ENCODE measurements around the gene ARAF. TPM values are rescaled to one million over a fixed set of nuclear protein-coding genes. Genes with fewer than 3 reads are reported as not detected.
A peak's percentile ranks its signal among the peaks of the same experiment; 100 is the strongest.

The ARAF gene
- total and polyA plus RNA-seq, 2 donors (not counting 1 experiment from before 2014, with no cell fraction given), result 14.4 to 40.9 TPM

DNA sequence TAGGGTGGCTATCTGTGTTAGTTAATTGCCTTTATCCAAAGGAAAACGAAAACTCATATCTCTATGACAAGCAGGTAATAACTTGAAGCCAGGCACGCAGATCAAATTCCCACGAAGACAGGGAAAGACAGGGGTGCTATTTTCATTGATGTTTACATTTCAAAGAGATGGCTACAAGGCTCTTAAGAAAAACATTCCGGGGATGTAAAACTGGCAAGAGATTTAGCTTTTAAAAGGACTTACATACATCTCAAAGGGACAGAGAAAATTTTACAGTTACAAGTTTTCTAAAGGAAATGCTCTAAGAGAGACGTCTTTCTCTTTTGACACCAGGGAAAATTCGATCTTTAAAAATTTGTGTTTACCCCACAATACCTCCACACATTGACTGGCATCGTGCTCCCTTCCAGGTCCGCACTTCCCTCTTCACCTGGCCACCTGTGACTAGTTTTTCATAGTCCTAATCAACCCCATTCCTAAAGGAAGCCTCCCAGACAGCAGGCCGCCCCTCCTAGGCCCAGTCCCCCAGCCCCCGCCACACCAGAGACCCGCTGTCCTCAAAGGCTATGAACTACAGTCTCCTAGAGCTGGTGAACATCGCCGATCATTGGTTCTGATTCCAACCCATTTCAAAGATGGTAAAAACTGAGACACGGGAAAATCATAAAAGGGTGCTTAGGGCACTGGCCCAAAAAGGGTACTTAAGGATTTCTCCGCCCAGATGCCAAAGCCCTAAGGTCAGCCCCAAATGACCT is 649 bp upstream of the ARAF start:
- Histone ChIP-seq H3K9me3 (ENCODE audit: control insufficient read depth, insufficient read depth, low read depth, low read length) (no peaks in the 10 kb centered on the region), H3K4me3 (replicated peaks in 1 of 4; ENCODE audit: control extremely low read depth in 1 of 4, insufficient read depth in 1 of 4, low read depth in 3 of 4, low read length in 4 of 4) (peak overlapping the region; percentile 5 to 71 (median 50)), H3K27me3 (ENCODE audit: control insufficient read depth, insufficient read depth, low read length) (no peaks in the 10 kb centered on the region), H3K9ac (ENCODE audit: insufficient read depth, low read length) (peak overlapping the region; percentile 50), H3K79me2 (ENCODE audit: control insufficient read depth, insufficient read depth, low read length) (peaks cover 15% of the 10 kb centered on the region), H3K4me1 (ENCODE audit: control insufficient read depth, extremely low read depth, insufficient read depth, low read length) (no peaks in the 10 kb centered on the region), H3K27ac (ENCODE audit: insufficient read depth, low read length) (peak overlapping the region; percentile 95), H4K20me1 (ENCODE audit: control insufficient read depth, extremely low read depth, insufficient read depth, low read length) (no peaks in the 10 kb centered on the region), H2AFZ (ENCODE audit: low read length) (peak overlapping the region; percentile 33), H3K36me3 (ENCODE audit: control insufficient read depth, insufficient read depth, low read length) (peaks cover 2% of the 10 kb centered on the region), H3K4me2 (ENCODE audit: extremely low read depth, insufficient read depth, low read length) (peak overlapping the region; percentile 59)
- TF ChIP-seq, protein P1, sequence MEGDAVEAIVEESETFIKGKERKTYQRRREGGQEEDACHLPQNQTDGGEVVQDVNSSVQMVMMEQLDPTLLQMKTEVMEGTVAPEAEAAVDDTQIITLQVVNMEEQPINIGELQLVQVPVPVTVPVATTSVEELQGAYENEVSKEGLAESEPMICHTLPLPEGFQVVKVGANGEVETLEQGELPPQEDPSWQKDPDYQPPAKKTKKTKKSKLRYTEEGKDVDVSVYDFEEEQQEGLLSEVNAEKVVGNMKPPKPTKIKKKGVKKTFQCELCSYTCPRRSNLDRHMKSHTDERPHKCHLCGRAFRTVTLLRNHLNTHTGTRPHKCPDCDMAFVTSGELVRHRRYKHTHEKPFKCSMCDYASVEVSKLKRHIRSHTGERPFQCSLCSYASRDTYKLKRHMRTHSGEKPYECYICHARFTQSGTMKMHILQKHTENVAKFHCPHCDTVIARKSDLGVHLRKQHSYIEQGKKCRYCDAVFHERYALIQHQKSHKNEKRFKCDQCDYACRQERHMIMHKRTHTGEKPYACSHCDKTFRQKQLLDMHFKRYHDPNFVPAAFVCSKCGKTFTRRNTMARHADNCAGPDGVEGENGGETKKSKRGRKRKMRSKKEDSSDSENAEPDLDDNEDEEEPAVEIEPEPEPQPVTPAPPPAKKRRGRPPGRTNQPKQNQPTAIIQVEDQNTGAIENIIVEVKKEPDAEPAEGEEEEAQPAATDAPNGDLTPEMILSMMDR (conservative IDR thresholded peaks at IDR 0.05 in 1 of 2, IDR thresholded peaks at IDR 0.05 in 1 of 2; ENCODE audit: low read depth in 1 of 2, low read length in 2 of 2), result no peak
- TF ChIP-seq EZH2 (IDR thresholded peaks at IDR 0.05; ENCODE audit: low read length, missing control alignments), result no peak
- no peak for DNase-seq (ENCODE audit: low read depth in 2 of 2)

DNA sequence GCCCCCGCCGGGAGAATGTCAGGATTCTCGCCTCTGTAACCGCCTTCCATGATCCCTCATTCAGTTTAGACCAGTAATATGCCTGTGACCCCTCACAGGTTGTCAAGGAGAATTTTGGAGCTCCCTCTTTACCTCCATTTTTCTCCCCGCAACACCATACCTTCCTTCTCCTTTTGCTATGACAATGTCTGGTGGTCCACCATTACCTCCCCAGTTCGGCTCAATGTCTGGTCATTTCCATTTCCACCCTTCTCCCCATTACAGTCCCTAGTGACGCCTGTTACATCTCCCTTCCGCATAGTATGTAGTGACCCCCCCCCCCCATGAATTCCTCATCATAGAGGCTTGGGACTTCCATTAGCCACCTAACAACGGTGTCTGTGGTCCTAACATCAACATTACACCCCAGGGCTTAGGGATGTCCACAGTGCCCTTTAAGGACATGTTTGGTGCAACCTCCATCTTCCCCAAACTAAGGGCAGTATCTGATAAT is 700 bp downstream of the ARAF start:
- Histone ChIP-seq H3K9ac (ENCODE audit: insufficient read depth, low read length) (peak overlapping the region; percentile 91), H3K27ac (ENCODE audit: insufficient read depth, low read length) (peak overlapping the region; percentile 95), H3K4me2 (ENCODE audit: extremely low read depth, insufficient read depth, low read length) (peak overlapping the region; percentile 44), H3K4me3 (replicated peaks in 1 of 4; ENCODE audit: control extremely low read depth in 1 of 4, insufficient read depth in 1 of 4, low read depth in 3 of 4, low read length in 4 of 4) (peak overlapping the region; percentile 50 to 71 (median 68)), H3K4me1 (ENCODE audit: control insufficient read depth, extremely low read depth, insufficient read depth, low read length) (no peaks in the 10 kb centered on the region), H4K20me1 (ENCODE audit: control insufficient read depth, extremely low read depth, insufficient read depth, low read length) (no peaks in the 10 kb centered on the region), H3K9me3 (ENCODE audit: control insufficient read depth, insufficient read depth, low read depth, low read length) (no peaks in the 10 kb centered on the region), H3K36me3 (ENCODE audit: control insufficient read depth, insufficient read depth, low read length) (peaks cover 3% of the 10 kb centered on the region), H3K27me3 (ENCODE audit: control insufficient read depth, insufficient read depth, low read length) (no peaks in the 10 kb centered on the region), H2AFZ (ENCODE audit: low read length) (no peak overlapping the region), H3K79me2 (ENCODE audit: control insufficient read depth, insufficient read depth, low read length) (peaks cover 15% of the 10 kb centered on the region)
- TF ChIP-seq, protein P1 (conservative IDR thresholded peaks at IDR 0.05 in 1 of 2, IDR thresholded peaks at IDR 0.05 in 1 of 2; ENCODE audit: low read depth in 1 of 2, low read length in 2 of 2), result no peak
- TF ChIP-seq EZH2 (IDR thresholded peaks at IDR 0.05; ENCODE audit: low read length, missing control alignments), result no peak
- DNase-seq (ENCODE audit: low read depth in 2 of 2), result no peak

DNA sequence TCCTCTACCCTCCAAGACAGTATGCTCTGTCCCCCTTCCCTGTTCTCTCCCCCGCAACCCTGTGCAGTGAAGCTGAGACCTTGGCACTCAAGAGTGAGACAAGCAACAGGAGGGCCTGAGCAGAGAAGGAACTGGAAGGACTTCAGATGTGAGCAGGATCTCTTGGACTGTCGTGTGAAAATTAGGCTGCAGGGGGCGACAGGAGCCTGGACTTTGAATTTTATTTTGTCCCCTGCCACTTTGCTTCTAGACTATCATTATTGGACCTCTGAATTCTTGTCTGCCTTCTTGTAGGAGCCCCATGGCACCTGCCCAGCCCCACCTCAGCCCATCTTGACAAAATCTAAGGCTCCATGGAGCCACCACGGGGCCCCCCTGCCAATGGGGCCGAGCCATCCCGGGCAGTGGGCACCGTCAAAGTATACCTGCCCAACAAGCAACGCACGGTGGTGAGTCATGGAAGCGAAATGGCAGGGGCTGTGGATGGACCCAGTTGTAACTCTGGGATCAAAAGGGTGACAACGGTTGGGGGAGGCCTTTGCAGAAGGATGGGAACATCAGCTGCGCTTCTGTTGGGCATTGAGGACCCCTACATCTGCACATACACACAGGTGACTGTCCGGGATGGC is 1.7 kb downstream of the ARAF start:
- Histone ChIP-seq H3K4me3 (replicated peaks in 1 of 4; ENCODE audit: control extremely low read depth in 1 of 4, insufficient read depth in 1 of 4, low read depth in 3 of 4, low read length in 4 of 4) (no peak overlapping the region), H3K27me3 (ENCODE audit: control insufficient read depth, insufficient read depth, low read length) (no peaks in the 10 kb centered on the region), H3K36me3 (ENCODE audit: control insufficient read depth, insufficient read depth, low read length) (peaks cover 3% of the 10 kb centered on the region), H3K9ac (ENCODE audit: insufficient read depth, low read length) (no peak overlapping the region), H3K4me2 (ENCODE audit: extremely low read depth, insufficient read depth, low read length) (peak overlapping the region; percentile 23), H3K79me2 (ENCODE audit: control insufficient read depth, insufficient read depth, low read length) (peaks cover 15% of the 10 kb centered on the region), H3K4me1 (ENCODE audit: control insufficient read depth, extremely low read depth, insufficient read depth, low read length) (no peaks in the 10 kb centered on the region), H4K20me1 (ENCODE audit: control insufficient read depth, extremely low read depth, insufficient read depth, low read length) (no peaks in the 10 kb centered on the region), H3K9me3 (ENCODE audit: control insufficient read depth, insufficient read depth, low read depth, low read length) (no peaks in the 10 kb centered on the region), H3K27ac (ENCODE audit: insufficient read depth, low read length) (no peak overlapping the region), H2AFZ (ENCODE audit: low read length) (no peak overlapping the region)
- DNase-seq (ENCODE audit: low read depth in 2 of 2), result no peak
- no peak for TF ChIP-seq EZH2 (IDR thresholded peaks at IDR 0.05; ENCODE audit: low read length, missing control alignments)
- TF ChIP-seq, protein P1 (conservative IDR thresholded peaks at IDR 0.05 in 1 of 2, IDR thresholded peaks at IDR 0.05 in 1 of 2; ENCODE audit: low read depth in 1 of 2, low read length in 2 of 2), result peak; percentile 12 to 43

Data from fibroblast of lung (primary cell).